Activated CD8-positive, alpha-beta T cell treated with anti-CD3 and anti-CD28 coated beads, Interleukin-2, amount 10 ng/mL, durations not matched to agents 7 days and 5 days (primary cell): ENCODE results near the gene POU2F1. TPM values are rescaled to one million over a fixed set of nuclear protein-coding genes. Genes with fewer than 3 reads are reported as not detected.
"Not testable (repeated sequence)": the region's sequence is repeated elsewhere in the genome, so short reads cannot be mapped to it uniquely, and the experiment has no call there.

Experiments
- ATAC-seq: fragments of 150-1000 bp; cut with Tn5 transposase; one replicate; pipeline ENCODE4 v1.10.0; 2021; ENCODE audit warnings: moderate library complexity
- CTCF ChIA-PET: fragments of 350-600 bp; sonication (Branson Sonifier 250); formaldehyde crosslinking; loops from one replicate; lab custom pipeline; 2021; ENCODE audit warnings: antibody characterized with exemption; lab: Charles Lee
- POLR2A ChIA-PET: fragments of 350-600 bp; sonication (Branson Sonifier 250); formaldehyde crosslinking; loops from one replicate; lab custom pipeline; 2021; ENCODE audit warnings: antibody characterized with exemption; lab: Charles Lee
- DNase-seq: peaks from one replicate; pipeline ENCODE4 v3.0.0-alpha.2; 2020
- H3K27ac Mint-ChIP-seq: one replicate; pipeline ENCODE4 v1.8.0; 2021; ENCODE audit warnings: mild to moderate bottlenecking, mixed read lengths
- H3K27me3 Mint-ChIP-seq: one replicate; pipeline ENCODE4 v1.8.0; 2021; ENCODE audit warnings: low read depth, mixed read lengths
- H3K36me3 Mint-ChIP-seq: one replicate; pipeline ENCODE4 v1.8.0; 2021; ENCODE audit warnings: low read depth, mixed read lengths
- H3K4me1 Mint-ChIP-seq: one replicate; pipeline ENCODE4 v1.8.0; 2021; ENCODE audit warnings: low read depth, mixed read lengths
- H3K4me3 Mint-ChIP-seq: one replicate; pipeline ENCODE4 v1.8.0; 2021; ENCODE audit warnings: mild to moderate bottlenecking, mixed read lengths
- H3K9me3 Mint-ChIP-seq: one replicate; pipeline ENCODE4 v1.8.0; 2022; ENCODE audit warnings: mixed read lengths; ENCODE audit not compliant: insufficient read depth
- total RNA-seq, 2 experiments: library from RNA; stranded (reverse); gene quantifications; one replicate each; pipeline ENCODE4 v1.2.3, GENCODE V29; 2021

POU2F1 gene
- total RNA-seq, 2 experiments from 2014 or later = 22.7 to 23.3 TPM

DNA sequence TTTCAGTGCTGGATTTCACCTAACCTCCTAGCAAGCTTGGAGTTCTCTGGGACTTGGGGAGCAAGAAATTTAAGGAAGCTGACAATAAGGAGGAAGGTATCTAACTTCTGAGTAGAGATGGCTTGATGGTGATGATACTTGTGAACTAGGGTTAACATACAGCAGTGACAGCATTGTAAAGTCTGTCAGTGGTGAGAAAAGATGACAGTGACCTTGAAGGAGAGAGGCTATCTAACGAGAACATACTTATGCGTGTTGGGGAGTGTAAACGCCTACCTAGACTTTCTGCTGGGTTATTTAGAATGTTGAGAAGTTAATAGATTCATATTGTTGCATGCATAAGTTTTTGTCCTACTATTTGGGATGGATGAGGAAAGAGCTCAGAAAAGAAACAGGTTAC lies 16.3 kb downstream of the POU2F1 start:
- ATAC-seq (no peak), DNase-seq (no peak)
- H3K9me3 Mint-ChIP-seq = no peaks in the 10 kb centered on the region
- no peak overlapping the region for H3K27ac Mint-ChIP-seq
- H3K36me3 Mint-ChIP-seq = no peaks in the 10 kb centered on the region
- H3K27me3 Mint-ChIP-seq = no peaks in the 10 kb centered on the region
- CTCF ChIA-PET = interaction anchor here (0.6 to 1.0 kb wide), 3 partner anchors 10 to 17 kb away, joined by 3 to 4 read pairs (median 3); partner anchors contain the start of gene POU2F1
- peaks cover 6% of the 10 kb centered on the region for H3K4me1 Mint-ChIP-seq
- POLR2A ChIA-PET = interaction anchor here (1.3 kb wide), 1 partner anchor 17 kb away, joined by 5 read pairs; no protein-coding TSS in a partner anchor
- no peak overlapping the region for H3K4me3 Mint-ChIP-seq

DNA sequence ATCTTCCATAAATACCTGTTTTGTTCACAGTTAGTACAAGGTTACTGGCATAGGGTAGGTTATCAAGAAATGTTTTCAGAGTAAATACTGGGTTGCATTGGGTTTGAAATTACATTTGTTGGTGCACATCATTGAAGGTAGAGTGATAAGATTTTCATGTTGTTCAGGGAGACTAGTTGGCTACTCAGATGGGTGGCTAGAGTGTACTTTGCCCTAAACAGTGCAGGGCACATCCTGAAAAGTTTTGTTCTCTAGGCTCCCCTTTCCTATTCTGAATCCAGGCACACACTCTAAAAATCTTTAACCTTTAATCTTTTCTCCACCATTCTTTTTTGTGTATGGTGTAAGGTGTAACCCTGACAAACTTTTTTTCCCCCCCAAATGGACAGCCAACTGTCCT lies 18.0 kb downstream of the POU2F1 start:
- Mint-ChIP-seq H3K4me3 (no peak overlapping the region), H3K27ac (no peak overlapping the region), H3K4me1 (peaks cover 6% of the 10 kb centered on the region), H3K9me3 (peaks cover under 1% of the 10 kb centered on the region), H3K36me3 (peaks cover 2% of the 10 kb centered on the region), H3K27me3 (no peaks in the 10 kb centered on the region)
- DNase-seq = no peak
- no peak for ATAC-seq
- POLR2A ChIA-PET = no interaction called here
- CTCF ChIA-PET = no interaction called here

DNA sequence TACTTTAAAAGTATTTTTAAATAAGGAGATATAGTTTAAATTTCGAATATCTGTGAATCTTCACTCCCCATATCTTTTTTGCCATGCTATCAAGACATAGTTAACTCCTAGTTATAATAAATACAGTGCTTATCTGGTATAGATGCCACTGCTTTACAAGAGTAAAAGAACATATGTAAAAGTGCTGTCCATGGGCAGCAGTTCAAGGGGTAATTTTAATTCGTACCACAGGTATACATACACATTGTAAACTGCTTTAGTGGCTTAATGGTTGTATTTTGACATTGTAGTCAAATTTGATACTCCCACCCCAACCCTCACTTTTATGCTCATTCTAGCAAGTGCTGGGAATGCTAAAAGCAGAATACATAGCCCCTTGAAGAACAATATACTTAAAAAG lies 18.6 kb downstream of the POU2F1 start:
- ATAC-seq = no peak
- POLR2A ChIA-PET = no interaction called here
- Mint-ChIP-seq H3K27me3 (no peaks in the 10 kb centered on the region), H3K27ac (no peak overlapping the region), H3K36me3 (peaks cover 5% of the 10 kb centered on the region), H3K4me1 (peaks cover 6% of the 10 kb centered on the region), H3K4me3 (no peak overlapping the region), H3K9me3 (peaks cover 4% of the 10 kb centered on the region)
- DNase-seq = no peak
- CTCF ChIA-PET = interaction anchor here (0.7 kb wide), 1 partner anchor 8 kb away, joined by 3 read pairs; no protein-coding TSS in a partner anchor

DNA sequence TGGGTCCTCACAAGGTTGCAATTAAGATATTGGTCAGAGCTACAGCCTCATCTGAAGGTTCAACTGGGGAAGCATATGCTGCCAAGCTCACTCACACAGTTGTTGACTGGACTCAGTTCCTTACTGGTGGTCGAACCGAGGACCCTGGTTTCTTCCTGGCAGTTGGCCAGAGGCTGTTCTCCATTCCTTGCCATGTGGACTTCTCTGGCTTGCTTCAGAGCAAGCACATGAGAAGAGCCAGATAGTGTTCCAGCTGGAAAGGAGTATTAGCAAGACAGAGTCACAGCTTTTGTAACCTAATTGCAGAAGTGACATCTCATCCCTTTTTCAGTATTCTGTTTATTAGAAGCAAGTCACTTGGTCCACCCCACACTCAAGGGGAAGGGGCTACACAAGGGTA lies 23.6 kb downstream of the POU2F1 start:
- ATAC-seq (no peak), DNase-seq (no peak)
- no peak overlapping the region for H3K4me3 Mint-ChIP-seq
- H3K27me3 Mint-ChIP-seq = no peaks in the 10 kb centered on the region
- H3K27ac Mint-ChIP-seq = no peak overlapping the region
- peaks cover 4% of the 10 kb centered on the region for H3K4me1 Mint-ChIP-seq
- POLR2A ChIA-PET = no interaction called here
- H3K36me3 Mint-ChIP-seq = peaks cover 14% of the 10 kb centered on the region
- CTCF ChIA-PET = no interaction called here
- H3K9me3 Mint-ChIP-seq = peaks cover 4% of the 10 kb centered on the region

DNA sequence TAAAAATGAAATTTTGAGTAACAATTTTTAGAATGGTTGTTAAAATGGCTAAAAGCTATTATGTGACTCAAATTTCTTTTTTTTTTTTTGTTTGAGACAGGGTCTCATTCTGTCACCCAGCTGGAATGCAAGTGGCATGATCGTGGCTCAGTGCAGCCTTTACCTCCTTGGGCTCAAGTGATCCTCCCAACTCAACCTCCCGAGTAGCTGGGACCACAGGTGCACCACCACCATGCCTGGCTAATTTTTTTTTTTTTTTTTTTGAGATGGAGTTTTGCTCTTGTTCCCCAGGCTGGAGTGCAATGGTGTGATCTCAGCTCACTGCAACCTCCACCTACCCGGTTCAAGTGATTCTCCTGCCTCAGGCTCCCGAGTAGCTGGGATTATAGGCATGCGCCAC lies 24.5 kb downstream of the POU2F1 start:
- ChIA-PET CTCF (interaction anchor here (1.2 kb wide), 1 partner anchor 25 kb away, joined by 3 read pairs; no protein-coding TSS in a partner anchor), POLR2A (interaction anchor here (0.6 kb wide), 1 partner anchor 135 kb away, joined by 3 read pairs; no protein-coding TSS in a partner anchor)
- ATAC-seq, H3K9me3 Mint-ChIP-seq, H3K4me3 Mint-ChIP-seq, H3K27ac Mint-ChIP-seq, DNase-seq, H3K27me3 Mint-ChIP-seq: not testable (repeated sequence)
- peaks cover 14% of the 10 kb centered on the region for H3K36me3 Mint-ChIP-seq
- peaks cover 10% of the 10 kb centered on the region for H3K4me1 Mint-ChIP-seq

DNA sequence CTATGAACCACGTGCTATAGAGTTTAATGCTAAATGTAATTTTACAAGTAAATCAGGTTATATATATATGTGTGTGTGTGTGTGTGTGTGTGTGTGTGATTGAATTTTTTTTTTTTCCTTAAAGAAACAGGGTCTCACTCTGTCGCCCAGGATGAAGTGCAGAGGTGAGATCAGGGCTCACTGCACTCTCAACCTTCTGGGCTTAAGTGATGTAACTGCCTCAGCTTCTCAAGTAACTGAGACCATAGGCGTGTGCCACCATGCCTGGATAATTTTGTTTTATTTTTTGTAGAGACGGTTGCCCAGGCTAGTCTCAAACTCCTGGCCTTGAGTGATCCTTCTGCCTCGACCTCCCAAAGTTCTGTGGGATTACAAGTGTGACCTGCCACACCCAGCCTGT lies 26.3 kb downstream of the POU2F1 start:
- no peak for DNase-seq
- ATAC-seq = no peak
- H3K27me3 Mint-ChIP-seq = no peaks in the 10 kb centered on the region
- peaks cover 12% of the 10 kb centered on the region for H3K4me1 Mint-ChIP-seq
- peaks cover 4% of the 10 kb centered on the region for H3K9me3 Mint-ChIP-seq
- no peak overlapping the region for H3K4me3 Mint-ChIP-seq
- CTCF ChIA-PET = interaction anchor here (1.8 to 2.0 kb wide), 2 partner anchors 20 to 26 kb away, joined by 6 to 8 read pairs; partner anchors contain the start of gene POU2F1
- H3K36me3 Mint-ChIP-seq = peaks cover 14% of the 10 kb centered on the region
- no peak overlapping the region for H3K27ac Mint-ChIP-seq
- POLR2A ChIA-PET = no interaction called here

DNA sequence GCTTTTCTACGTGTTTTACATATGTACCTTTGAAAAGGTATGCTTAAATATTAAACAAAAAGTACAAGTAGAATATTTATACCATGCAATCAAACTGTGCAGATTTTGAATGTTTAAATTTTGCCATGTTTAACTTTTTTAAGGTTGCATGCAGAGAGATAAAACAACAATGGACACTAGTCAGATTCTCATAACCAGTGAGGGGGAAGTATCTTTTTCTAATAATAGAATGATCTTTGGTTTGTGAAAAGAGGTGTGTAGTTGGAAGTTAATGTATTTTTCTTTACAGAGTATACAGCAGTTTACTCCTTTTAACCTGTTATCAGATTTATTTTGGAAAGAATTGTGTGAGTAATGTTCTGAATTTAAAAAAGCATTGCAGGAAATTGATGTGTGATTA lies 27.1 kb downstream of the POU2F1 start:
- H3K4me3 Mint-ChIP-seq = no peak overlapping the region
- H3K9me3 Mint-ChIP-seq = peaks cover 4% of the 10 kb centered on the region
- POLR2A ChIA-PET = no interaction called here
- H3K27ac Mint-ChIP-seq = no peak overlapping the region
- H3K36me3 Mint-ChIP-seq = peaks cover 15% of the 10 kb centered on the region
- ATAC-seq (no peak), DNase-seq (no peak)
- peaks cover 12% of the 10 kb centered on the region for H3K4me1 Mint-ChIP-seq
- CTCF ChIA-PET = interaction anchor here (1.8 to 2.0 kb wide), 2 partner anchors 20 to 27 kb away, joined by 6 to 8 read pairs; partner anchors contain the start of gene POU2F1
- no peaks in the 10 kb centered on the region for H3K27me3 Mint-ChIP-seq

DNA sequence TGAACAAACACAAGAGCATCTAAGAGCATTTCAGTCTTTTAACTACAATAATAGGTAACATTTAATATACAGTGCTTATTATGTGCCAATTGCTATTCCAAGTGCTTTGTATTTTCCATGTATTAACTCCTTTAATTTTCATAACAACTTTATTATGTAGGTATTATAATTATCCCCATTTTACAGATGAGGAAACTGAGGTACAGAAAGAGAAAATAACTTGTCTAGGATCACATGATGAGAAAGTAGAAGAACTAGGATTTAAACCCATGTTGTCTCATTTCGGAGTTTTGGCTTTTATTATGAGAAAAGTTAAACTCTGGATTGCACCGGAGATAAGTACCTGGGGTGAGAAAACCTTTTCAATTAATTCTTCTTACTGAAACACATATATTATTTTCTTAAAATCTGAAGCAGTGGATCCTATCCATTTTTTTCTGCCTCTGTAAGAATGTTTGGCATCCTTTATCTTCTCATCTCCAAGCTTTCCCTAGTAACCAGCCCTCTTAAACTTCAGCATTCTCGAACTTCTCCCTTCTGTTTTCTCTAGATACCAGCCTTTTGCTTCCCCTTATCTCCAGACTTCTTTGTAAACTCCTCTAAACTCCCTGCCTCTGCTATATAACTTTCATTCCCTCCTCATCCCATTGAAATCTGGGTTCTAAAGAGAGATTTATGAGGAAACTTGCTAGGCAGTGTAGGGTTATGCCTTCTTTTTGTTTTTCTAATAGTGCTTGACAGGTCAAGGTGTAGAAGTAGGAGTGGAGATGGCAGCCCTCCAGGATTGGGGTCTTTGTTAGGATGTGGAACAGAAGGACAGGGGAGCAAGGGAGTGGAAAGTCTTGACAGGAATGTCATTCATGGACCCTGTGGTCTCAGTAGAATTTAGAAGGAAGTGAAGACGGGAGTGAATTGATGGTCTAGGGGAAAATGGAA lies 28.3 kb downstream of the POU2F1 start:
- DNase-seq = no peak
- ATAC-seq = no peak
- ChIA-PET POLR2A (no interaction called here), CTCF (interaction anchor here (1.8 kb wide), 1 partner anchor 28 kb away, joined by 6 read pairs; the partner anchor contains the start of gene POU2F1)
- no peak overlapping the region for H3K4me3 Mint-ChIP-seq
- H3K27me3 Mint-ChIP-seq = no peaks in the 10 kb centered on the region
- peaks cover 1% of the 10 kb centered on the region for H3K9me3 Mint-ChIP-seq
- no peak overlapping the region for H3K27ac Mint-ChIP-seq
- H3K36me3 Mint-ChIP-seq = peaks cover 11% of the 10 kb centered on the region
- H3K4me1 Mint-ChIP-seq = peaks cover 12% of the 10 kb centered on the region

DNA sequence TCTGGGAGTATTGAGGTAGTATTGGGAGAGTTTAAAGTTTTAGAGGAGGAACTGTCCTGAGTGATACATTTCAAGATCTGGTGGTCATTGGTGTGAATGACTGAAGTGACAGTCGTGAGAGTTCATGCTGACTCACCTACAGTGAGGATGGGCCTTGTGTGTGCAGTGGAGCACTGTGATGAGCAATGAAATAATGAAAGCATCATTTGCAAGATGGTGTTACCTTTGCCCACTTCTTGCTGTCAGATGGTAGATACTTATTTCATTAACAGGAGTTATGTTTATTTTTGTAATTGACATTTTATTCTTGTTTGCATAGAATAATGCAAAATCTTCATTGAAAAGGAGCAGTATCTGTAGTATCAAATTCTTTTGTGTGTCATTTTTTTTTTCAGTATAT lies 29.0 kb downstream of the POU2F1 start:
- DNase-seq (no peak), ATAC-seq (no peak)
- Mint-ChIP-seq H3K27ac (no peak overlapping the region), H3K4me1 (peaks cover 12% of the 10 kb centered on the region), H3K4me3 (no peak overlapping the region), H3K27me3 (no peaks in the 10 kb centered on the region), H3K9me3 (no peaks in the 10 kb centered on the region), H3K36me3 (peaks cover 7% of the 10 kb centered on the region)
- CTCF ChIA-PET = no interaction called here
- POLR2A ChIA-PET = no interaction called here

DNA sequence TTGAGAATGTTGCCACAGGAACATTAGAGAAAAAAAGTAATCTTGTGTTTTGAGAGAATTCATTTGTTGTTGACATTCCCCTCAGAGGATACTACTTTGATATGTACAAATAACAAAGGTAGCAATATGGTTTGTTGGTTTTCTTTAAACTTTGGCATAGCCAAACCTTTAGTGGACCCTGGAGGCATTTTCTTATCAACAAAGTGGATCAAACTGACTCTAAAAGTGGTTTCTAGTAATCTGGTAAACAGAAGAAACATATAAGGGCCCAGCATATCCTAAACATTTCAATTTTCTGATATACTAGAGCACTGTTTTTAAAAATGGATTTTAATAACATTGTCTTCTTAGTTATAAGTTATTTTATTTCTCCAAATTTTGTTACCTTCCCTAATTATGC lies 29.8 kb downstream of the POU2F1 start:
- ChIA-PET CTCF (interaction anchor here (0.9 kb wide), 1 partner anchor 18 kb away, joined by 3 read pairs; no protein-coding TSS in a partner anchor), POLR2A (no interaction called here)
- H3K36me3 Mint-ChIP-seq = peaks cover 5% of the 10 kb centered on the region

DNA sequence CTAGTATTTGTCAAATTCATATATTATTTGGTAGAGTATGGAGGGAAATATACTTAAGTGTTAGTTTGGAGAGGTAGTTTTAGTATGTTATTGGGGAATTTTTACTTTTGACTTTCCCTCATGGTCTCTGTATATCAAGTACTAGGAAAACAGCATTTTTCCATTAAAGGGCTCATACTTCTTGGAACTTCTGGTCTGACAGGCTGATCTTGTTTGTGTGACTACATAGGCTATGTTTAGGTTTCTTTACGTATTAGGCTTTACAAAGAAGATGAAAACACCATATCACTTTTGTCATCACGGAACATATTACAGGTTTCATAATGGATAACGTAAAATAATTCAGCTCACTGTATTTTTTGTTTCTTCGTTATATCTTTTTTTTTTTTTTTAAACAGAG lies 30.8 kb downstream of the POU2F1 start:
- Mint-ChIP-seq H3K27ac (no peak overlapping the region), H3K27me3 (no peaks in the 10 kb centered on the region), H3K4me1 (peaks cover 12% of the 10 kb centered on the region), H3K9me3 (no peaks in the 10 kb centered on the region), H3K36me3 (peaks cover 5% of the 10 kb centered on the region), H3K4me3 (no peak overlapping the region)
- ATAC-seq (no peak), DNase-seq (no peak)
- CTCF ChIA-PET = interaction anchor here (0.9 kb wide), 2 partner anchors 19 to 150 kb away, joined by 3 read pairs; no protein-coding TSS in a partner anchor
- POLR2A ChIA-PET = interaction anchor here (0.6 kb wide), 1 partner anchor 22 kb away, joined by 4 read pairs; no protein-coding TSS in a partner anchor

More for the DNA sequence above, 29.8 kb downstream of the POU2F1 start:
- no peak for DNase-seq
- peaks cover 12% of the 10 kb centered on the region for H3K4me1 Mint-ChIP-seq
- H3K4me3 Mint-ChIP-seq = no peak overlapping the region
- H3K27ac Mint-ChIP-seq = no peak overlapping the region
- H3K9me3 Mint-ChIP-seq = no peaks in the 10 kb centered on the region
- ATAC-seq = no peak
- no peaks in the 10 kb centered on the region for H3K27me3 Mint-ChIP-seq

DNA sequence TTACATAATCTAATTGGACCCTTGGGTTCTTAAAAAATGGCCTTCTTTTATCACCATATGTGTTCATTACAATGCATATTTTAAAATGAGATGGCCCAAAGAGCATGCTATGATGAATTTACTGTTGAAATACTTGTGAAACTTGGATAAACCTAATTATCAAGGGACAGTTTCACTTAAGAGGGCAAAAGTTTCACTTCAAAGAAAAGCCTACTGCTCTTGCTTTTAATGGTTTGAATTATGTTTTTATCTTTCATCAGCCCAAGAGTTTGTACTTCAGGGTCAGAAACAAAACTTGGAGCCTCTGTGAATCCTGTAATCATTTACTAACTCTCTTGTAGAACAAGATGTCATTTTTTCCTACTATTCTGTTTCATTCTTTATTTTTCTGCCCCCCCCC lies 32.3 kb downstream of the POU2F1 start:
- Mint-ChIP-seq H3K9me3 (no peaks in the 10 kb centered on the region), H3K4me3 (no peak overlapping the region), H3K27me3 (no peaks in the 10 kb centered on the region), H3K4me1 (peaks cover 9% of the 10 kb centered on the region), H3K27ac (no peak overlapping the region), H3K36me3 (peaks cover 5% of the 10 kb centered on the region)
- POLR2A ChIA-PET = no interaction called here
- CTCF ChIA-PET = interaction anchor here (1.3 kb wide), 1 partner anchor 15 kb away, joined by 3 read pairs; no protein-coding TSS in a partner anchor
- DNase-seq (no peak), ATAC-seq (no peak)
